Amygdala (tissue), 56 donors: ENCODE measurements around the gene GABRB1.

Experiments
- DNase-seq, 56 donors: peaks; one replicate each; lab custom pipeline; 2025; lab: John Stamatoyannopoulos, UW

The GABRB1 gene

DNA sequence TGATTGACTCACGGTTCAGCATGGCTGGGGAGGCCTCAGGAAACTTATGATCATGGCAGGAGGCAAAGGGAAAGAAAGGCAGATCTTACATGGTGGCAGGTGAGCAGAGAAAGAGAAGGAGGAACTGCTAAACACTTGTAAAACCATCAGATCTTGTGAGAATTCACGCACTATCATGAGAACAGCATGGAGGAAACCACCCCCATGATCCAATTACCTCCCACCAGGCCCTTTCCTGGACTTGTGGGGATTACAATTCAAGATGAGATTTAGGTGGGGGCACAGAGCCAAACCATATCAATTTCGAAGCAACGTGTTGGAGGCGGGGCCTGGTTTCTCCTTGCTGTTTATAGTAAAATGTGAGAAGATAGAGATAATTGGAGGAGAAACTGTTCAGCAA is 167.4 kb downstream of the GABRB1 start:
- no peak for DNase-seq

DNA sequence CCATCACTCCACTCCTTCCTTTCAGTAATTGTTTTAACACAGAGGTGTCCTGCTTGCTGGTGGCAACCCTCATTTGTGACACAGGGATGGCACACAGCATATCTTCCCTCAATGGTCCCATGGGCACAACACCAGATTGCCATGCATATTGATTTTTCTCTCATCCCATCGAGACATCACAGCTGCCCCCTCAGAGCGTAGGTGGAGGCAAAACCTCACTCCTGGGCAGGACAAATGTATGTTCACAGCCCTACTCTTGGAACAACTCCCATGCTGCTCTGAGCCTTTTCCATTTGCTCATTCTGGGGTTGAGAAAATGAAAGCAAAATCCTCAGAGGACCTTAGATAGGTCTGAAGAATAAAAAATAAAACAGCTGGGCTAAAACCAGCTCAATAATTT is 172.2 kb downstream of the GABRB1 start:
- peak in 1 of 56 donors; percentile 1 for DNase-seq

DNA sequence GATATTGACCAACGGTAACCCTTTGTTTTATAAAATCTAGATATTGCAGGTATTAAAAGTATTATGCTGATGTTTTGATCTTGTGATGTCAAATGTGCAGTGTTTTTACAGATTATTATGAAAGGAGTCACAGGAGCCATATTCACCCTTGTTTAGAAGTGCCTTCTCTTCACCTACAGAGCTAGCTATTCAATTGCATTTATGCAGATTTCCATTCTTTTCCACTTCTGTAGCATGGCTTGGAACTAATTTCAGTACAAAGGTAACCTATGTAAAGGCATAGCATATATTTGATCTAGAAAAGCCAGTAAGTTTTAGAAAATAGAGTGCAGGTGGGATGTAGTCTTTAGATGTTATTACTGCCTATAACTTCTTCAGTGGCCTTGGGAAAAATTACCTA is 176.2 kb downstream of the GABRB1 start:
- no peak for DNase-seq

DNA sequence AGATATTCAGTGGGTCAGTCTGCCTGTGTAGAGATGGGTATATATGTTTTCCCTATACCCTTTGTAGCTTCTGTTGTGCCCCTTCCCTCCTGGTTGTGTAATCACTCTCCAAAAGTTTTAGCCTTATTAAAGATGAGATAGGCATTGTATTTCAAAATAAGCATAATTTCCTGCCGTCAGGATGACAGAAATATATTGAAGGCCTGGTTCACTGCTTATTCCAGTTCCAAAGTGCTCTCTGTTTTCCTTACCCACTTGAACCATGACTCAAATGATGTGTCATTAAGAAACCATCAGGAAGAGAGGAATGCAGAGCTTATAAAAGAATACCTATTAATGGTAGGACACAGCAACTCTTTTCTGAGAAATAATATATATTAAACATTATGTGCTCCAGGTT is 178.5 kb downstream of the GABRB1 start:
- DNase-seq: no peak

DNA sequence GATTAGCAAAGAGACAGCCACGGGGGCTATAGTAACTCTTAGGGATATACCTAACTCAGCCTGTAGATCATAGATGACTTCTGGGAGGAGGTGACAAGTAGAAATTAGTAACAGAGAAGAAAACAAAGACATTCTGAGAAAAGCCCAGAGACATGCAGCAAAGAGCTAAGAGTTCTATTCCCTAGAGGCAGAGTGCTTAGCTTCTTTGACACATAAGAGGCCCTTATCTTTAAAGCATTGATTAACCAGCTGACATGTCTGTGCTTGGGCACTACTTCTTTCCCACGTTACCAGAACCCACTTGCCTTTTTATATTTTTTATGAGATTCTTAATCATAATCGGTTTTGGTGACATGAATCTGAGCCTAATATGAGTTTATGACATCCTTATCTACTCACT is 179.5 kb downstream of the GABRB1 start:
- no peak for DNase-seq

DNA sequence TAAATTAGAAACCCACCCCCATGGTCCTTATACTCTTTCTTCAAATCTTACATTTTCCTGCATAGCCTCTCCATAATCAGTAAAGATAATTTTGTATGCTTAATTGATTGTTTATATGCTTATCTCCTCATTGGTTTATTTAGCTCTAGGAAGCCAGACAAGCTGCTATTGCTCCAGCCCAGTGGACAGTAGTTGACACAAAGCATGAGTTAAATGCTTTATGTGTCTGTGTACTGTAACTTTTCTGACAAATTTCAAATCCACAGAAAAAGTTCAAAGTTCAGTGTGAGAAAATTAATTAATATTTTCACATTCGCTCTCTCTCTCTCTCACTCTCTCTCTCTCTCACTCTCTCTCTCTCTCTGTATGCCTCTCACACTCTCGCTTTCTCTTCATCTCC is 181.7 kb downstream of the GABRB1 start:
- DNase-seq: no peak

DNA sequence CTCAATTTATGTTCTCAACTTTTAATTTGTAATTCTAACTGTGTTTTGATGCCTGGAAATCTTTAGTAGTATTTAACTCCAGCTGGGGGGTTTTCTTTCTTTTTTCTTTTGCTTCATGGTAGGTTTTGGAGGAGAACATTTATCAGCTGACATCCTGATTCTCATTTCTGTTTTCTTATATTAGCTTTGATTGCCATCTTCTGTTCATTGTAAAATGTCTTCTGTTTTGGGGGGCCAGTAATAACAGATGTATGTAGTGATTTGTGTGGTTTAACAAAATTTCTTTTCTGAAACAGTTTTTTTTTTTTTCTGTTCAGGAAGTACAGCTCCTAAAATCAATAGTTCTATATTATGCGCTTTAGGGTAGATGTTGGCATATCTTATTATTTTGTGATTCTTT is 182.2 kb downstream of the GABRB1 start:
- no peak for DNase-seq

DNA sequence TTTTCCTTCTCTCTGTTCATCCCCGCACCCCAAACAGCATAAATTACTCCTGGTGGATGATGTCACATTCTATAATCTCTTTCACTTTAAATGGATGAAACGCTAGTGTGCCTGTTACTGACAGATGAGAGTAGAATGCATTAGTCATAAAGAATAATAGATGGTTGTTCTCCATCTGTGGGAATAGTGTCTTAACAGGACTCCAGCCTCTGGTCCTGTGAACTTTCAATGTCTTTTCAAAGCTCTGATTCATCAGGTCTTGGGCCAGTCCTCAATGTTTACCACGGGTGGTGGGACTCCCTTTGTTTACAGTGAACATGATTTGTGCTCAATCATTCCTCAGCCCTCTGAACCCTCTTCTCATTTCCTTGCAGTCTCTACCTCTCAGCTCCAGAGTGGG is 182.6 kb downstream of the GABRB1 start:
- peak in 11 of 56 donors; percentile 3 to 60 (median 8) for DNase-seq

DNA sequence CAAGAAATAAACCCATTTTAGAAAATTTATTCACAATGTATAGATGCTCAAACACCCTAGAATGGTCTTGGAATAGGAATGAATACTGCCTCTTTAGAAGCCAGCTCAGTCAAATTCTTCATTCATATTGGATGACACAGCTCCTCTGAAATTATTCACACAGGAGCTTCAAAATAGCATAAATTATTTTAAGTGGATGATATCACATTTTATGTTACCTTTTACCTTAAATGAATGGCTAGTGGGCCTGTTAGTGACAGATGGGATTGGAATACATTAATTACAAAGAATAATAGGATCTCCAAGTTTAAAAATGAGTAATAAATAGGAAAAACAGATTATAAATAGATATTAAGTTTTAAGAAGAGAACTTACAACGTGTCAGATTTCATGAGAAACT is 184.4 kb downstream of the GABRB1 start:
- no peak for DNase-seq

DNA sequence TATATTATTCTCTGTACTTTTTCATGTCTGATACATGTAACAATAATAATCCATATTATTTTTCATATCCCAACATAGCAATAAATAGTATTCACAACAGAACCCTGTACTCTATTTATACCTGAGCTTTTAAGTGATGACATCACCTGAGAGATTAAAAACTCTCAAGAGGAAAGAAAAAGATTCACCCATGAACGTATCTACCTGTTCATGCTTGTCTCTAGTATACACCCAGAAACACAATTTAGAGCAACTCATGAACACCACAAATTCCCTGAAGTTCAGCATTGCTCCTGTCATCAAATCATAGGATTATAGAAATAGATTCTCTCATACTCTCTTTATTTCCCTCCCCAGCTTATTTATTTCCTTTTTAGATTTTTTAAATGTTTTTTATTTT is 185.9 kb downstream of the GABRB1 start:
- no peak for DNase-seq

DNA sequence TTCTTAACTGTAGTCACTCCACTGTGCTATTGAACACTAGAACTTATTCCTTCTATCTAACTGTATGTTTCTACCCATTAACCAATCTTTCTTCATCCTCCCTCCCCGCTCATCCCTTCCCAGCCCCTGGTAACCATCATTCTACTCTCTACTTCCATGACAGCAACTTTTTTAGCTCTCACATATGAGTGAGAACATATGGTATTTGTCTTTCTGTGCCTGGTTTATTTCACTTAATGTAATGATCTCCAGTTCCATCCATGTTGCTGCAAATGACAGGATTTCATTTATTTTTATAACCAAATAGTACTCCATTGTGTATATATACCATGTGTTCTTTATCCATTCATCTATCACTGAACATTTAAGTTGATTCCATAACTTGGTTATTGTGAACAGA is 186.5 kb downstream of the GABRB1 start:
- no peak for DNase-seq

DNA sequence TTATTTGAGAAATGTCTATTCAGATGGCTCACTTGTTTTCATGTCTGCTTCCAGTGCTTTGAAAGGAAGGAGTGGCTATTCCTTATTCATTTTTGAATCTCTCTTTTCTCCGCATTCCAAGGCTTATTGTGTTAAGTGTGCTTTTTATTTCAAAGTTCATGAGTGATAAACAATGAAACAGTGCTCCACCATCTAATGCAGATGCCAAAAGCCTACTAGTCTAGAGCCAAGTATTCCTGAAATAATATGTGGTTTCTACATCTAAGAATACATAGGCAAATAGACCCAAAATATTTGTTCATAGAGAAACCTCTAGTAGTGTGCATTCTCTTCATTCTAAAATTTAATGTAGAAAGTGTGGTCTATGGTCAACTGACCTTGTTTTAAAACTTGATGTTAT is 187.3 kb downstream of the GABRB1 start:
- no peak for DNase-seq

DNA sequence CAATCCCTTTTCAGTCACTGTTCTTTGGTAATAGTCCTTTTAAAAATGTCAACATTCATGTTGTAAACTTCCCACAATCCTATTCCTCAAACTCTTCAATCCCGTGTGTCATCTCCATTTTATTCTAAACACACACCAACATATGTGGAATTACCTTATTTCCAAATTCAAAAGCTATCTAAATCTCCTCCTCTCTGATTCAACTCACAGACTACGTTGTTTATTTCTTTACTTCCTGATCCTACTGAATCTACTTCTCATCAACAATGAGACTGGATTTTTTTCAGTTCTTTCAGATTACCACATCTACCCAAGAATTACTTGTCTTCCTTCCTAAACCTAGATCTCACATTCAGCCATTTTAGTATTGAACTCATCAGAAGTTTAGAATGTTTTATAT is 188.2 kb downstream of the GABRB1 start:
- DNase-seq: no peak

DNA sequence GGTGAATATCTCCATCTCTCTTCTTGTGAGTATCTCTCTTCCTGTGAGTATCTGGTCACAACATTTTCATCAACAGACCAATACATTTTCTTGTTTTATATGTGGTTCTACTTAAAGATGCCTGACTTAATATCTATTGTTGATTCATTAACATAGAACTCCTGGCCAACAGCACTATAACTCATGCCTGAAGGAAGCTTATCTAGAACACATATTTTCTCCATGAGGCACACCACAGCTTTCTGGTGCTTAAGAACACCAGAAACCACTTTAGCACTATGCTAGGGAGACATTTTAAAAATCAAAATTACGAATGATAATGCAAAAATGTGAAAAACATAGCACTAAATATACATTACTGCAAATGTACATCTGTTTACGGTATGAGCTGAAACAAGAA is 190.4 kb downstream of the GABRB1 start:
- DNase-seq: no peak

DNA sequence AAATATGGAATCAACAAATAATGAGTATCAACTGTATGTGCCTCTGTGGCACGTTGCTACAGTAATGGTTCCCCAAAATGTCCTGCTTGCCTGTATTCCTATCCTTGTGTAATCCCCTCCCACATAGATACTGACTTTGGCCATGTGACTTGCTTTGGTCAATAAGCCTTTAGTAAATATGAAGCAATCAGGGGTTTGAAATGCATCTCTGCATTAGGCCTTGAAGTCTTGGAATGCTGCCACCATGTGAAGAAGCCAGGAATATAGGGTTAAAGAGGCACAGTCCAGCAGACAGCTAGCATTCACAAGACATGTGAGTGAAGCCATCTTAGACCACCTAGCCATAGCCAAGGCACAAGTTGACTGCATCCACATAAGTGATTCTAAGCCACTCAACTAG is 190.9 kb downstream of the GABRB1 start:
- peak in 1 of 56 donors; percentile 15 for DNase-seq

DNA sequence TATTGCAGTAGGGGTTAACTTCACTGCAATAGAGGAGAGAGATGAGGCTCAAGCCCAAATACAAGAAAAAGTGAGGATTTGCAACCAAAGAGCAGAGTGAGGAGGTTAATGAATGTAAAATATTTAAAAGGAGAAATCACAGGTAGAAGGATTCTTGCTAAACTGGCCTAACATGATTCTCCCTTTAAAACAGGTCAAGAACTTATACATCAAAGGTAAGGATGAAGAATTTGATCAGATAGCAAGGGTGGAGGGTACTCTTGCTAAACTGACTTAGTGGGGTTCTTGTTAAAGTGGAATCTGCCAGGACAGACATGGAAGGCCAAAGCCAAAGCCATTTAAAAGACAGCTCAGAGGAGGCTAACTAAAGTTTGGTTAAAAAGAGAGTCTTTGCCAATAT is 193.0 kb downstream of the GABRB1 start:
- DNase-seq: no peak

DNA sequence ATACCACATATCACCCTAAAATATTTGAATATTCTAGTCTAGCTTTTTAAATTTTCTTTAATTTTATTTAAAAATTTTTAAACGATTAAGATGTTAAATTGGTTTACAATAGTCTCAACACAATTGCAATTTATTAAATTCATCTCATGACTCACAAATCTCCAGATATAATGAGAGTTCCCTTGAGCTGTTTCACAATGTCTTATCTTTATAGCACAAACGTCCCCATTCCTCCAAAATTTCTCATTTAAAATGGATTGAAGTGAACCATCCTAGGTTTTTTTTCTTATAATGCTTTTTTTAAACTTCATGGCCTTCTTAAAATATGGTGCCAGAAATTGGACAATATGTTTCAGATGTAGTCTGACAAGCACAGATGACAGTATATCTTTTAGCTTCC is 204.4 kb downstream of the GABRB1 start:
- no peak for DNase-seq

DNA sequence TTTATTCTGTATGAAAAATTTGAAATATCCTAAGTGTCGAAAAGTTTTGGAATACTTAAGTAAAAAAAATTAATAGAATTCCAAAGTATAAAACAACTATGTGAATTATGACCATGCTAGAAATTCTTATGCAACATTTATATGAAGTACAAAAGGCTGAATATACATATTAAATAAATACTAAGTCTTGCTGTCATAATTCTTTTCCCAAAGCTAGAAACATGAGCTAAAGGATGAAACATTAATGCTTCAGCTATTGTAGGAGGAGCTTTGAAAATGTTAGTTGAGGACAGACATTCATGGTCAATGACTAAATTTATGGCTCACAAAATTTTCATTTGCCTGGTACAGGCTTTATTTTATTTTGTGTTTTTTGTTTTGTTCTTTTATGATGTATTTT is 207.3 kb downstream of the GABRB1 start:
- DNase-seq: no peak

DNA sequence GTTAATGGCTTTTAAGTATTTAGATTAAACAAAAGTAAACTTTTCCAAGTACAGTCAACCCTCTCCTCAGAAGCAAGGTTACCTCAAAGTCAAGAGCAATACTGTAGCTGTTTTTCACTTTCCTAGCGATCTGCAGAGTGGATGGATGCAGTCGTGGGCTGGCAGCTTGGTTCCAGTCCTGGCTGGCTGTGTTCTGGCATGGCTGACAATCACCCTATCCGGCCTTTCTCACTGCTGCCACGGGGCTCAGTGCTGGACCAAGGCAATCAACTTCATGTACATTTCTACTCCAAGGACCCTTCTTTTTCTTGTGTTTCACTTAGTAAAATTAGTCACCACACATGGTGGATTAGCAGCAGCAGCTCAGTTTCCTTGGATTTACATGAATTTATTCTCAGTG is 208.3 kb downstream of the GABRB1 start:
- DNase-seq: peak in 1 of 56 donors; percentile 0

DNA sequence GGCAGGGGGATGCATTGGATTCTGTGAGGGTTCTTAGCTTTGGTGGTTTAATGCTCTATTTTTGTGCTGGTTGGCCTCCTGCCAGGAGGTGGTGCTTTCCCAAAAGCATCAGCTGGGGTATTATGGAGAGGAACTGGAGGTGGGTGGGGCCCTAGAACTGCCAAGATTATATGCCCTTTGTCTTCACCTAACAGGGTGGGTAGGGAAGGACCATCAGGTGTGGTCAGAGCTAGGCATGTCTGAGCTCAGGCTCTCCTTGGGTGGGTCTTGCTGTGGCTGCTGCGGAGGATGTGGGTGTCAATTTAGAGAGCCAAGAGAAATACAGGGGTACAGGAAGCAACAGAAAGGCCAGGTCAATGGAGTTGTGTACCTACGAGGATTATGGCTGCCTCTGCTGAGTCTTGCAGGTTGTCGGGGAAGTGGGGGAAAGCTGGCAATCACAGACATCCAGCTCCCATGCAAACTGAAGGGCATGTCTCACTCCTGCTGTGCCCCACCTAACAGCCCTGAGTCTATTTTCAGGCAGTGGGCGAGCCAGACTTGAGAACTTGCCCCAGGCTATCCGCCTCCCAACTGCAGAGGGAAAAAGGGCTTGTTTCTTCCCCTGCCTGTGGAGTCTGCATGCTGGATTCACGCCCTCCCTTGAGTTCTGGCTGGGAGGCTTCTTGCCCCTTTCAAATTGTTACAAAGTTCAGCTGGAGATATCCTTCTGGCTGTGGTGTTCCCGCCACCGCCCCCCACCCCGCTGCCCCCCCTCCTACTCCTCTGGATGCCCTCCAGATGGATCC is 220.2 kb downstream of the GABRB1 start:
- DNase-seq: no peak

DNA sequence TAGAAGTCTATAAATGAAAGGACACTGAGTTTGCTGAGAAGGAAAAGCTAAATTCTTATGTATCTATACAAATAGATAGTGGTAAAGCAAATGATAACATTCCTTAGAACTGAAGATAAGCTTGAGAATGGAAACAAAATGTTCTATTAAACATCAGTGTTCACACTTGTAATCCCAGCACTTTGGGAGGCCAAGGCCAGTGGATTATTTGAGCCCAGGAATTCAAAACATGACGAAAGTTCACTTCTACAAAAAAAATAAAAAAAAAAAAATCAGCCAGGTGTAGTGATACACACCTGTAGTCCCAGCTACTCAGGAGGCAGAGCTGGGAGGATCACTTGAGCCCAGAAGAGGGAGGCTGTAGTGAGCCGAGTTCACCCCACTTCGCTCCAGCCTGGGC is 232.4 kb downstream of the GABRB1 start:
- DNase-seq: no peak

DNA sequence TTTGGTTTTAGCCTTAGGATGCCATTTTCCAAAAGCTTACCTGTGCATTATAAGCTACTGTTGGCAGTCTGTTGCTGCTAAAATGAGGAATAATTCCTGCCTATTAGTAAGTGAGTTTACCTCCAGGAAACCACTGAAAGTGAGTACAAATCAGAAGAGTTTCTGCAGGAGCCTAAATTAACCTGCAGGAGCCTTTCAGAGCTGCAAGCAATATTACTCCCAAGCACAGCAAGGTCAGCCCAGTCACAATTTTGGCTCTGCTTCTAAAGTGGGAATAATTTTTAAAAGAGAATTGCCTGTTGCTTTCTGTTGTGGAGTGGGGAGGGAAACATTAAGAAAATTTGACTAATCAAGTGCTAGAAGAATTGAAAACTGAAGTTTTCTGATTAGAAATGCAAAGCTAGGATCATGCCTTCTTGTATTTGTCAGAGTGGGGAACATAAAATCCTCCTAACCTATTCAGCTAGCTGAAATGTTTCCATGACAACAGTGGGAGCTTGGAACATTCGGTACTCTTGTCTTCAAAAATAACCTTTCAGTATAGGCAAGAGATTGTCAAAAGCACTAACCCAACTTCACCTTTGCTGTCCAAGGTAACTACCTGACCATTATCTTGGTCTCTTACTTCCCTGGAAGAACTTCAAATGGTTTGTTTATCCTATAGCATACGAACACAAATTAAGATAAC is 239.0 kb downstream of the GABRB1 start:
- peak in 2 of 56 donors; percentile 4 to 26 for DNase-seq
